HAP-1 (cell line): ENCODE measurements around the gene CD44.

ENCODE experiments used
- DNase-seq, 2 experiments: peaks; one replicate each; pipeline ENCODE4 v3.0.0-alpha.2; 2016 to 2020; ENCODE audit warnings: low spot score in 2 of 2
- H3K27me3 ChIP-seq: fragments of 250-450 bp; sonication (Bioruptor Pico); 2 replicates; pipeline ENCODE4 v1.5.1; 2020; ENCODE audit warnings: low read depth, mild to moderate bottlenecking, moderate library complexity
- H3K36me3 ChIP-seq: fragments of 250-450 bp; sonication (Bioruptor Pico); replicated peaks from 2 replicates; pipeline ENCODE4 v1.5.1; 2020; ENCODE audit warnings: mild to moderate bottlenecking
- H3K4me1 ChIP-seq: fragments of 250-450 bp; sonication (Bioruptor Pico); 2 replicates; pipeline ENCODE4 v1.5.1; 2020; ENCODE audit warnings: mild to moderate bottlenecking
- H3K4me3 ChIP-seq: fragments of 250-450 bp; sonication (Bioruptor Pico); 2 replicates; pipeline ENCODE4 v1.5.1; 2020; ENCODE audit warnings: mild to moderate bottlenecking, moderate library complexity
- H3K9me3 ChIP-seq: fragments of 250-450 bp; sonication (Bioruptor Pico); 2 replicates; pipeline ENCODE4 v1.5.1; 2020; ENCODE audit warnings: mild to moderate bottlenecking, moderate library complexity
- in situ Hi-C: fragments of 300-500 bp; cut with MboI; formaldehyde crosslinking; loops from 3 replicates; pipeline ENCODE4 v1.14.3; 2020; ENCODE audit warnings: low sequenced_read_pairs, inconsistent platforms, mixed read lengths

The CD44 gene

GRCh38 chr11:35246745-35247144 lies 107.8 kb downstream of the CD44 start:
- no peaks in the 10 kb centered on the region for H3K9me3 ChIP-seq
- no peaks in the 10 kb centered on the region for H3K36me3 ChIP-seq
- H3K4me1 ChIP-seq = no peaks in the 10 kb centered on the region
- no peak overlapping the region for H3K4me3 ChIP-seq
- no peaks in the 10 kb centered on the region for H3K27me3 ChIP-seq
- DNase-seq = no peak
- in situ Hi-C loops = no loop called here

- in situ Hi-C loops = no loop called here
- H3K27me3 ChIP-seq = no peaks in the 10 kb centered on the region
- no peaks in the 10 kb centered on the region for H3K4me1 ChIP-seq
- no peaks in the 10 kb centered on the region for H3K9me3 ChIP-seq
- DNase-seq = no peak
- no peak overlapping the region for H3K4me3 ChIP-seq
- H3K36me3 ChIP-seq = no peaks in the 10 kb centered on the region
These were observed 108.5 kb downstream of the CD44 start for GRCh38 chr11:35247428-35247827.

GRCh38 chr11:35247863-35248262 lies 108.9 kb downstream of the CD44 start:
- in situ Hi-C loops = no loop called here
- no peak overlapping the region for H3K4me3 ChIP-seq
- no peaks in the 10 kb centered on the region for H3K27me3 ChIP-seq
- H3K4me1 ChIP-seq = no peaks in the 10 kb centered on the region
- H3K9me3 ChIP-seq = no peaks in the 10 kb centered on the region
- DNase-seq = no peak
- no peaks in the 10 kb centered on the region for H3K36me3 ChIP-seq

- no peak overlapping the region for H3K4me3 ChIP-seq
- no peak for DNase-seq
- H3K4me1 ChIP-seq = no peaks in the 10 kb centered on the region
- H3K27me3 ChIP-seq = no peaks in the 10 kb centered on the region
- no peaks in the 10 kb centered on the region for H3K9me3 ChIP-seq
- in situ Hi-C loops = no loop called here
- H3K36me3 ChIP-seq = no peaks in the 10 kb centered on the region
These were observed 109.8 kb downstream of the CD44 start for GRCh38 chr11:35248558-35249323.

- no peaks in the 10 kb centered on the region for H3K9me3 ChIP-seq
- no peak overlapping the region for H3K4me3 ChIP-seq
- in situ Hi-C loops = no loop called here
- DNase-seq = no peak
- H3K4me1 ChIP-seq = no peaks in the 10 kb centered on the region
- H3K27me3 ChIP-seq = no peaks in the 10 kb centered on the region
- H3K36me3 ChIP-seq = no peaks in the 10 kb centered on the region
These were observed 111.2 kb downstream of the CD44 start for GRCh38 chr11:35250192-35250591.

GRCh38 chr11:35250621-35251020 lies 111.7 kb downstream of the CD44 start:
- no peaks in the 10 kb centered on the region for H3K27me3 ChIP-seq
- in situ Hi-C loops = no loop called here

GRCh38 chr11:35253237-35253636 lies 114.3 kb downstream of the CD44 start:
- in situ Hi-C loops = no loop called here
- Histone ChIP-seq H3K36me3 (no peaks in the 10 kb centered on the region), H3K9me3 (no peaks in the 10 kb centered on the region), H3K4me3 (no peak overlapping the region), H3K27me3 (no peaks in the 10 kb centered on the region), H3K4me1 (no peaks in the 10 kb centered on the region)
- no peak for DNase-seq

More at GRCh38 chr11:35250621-35251020, 111.7 kb downstream of the CD44 start:
- Histone ChIP-seq H3K4me1 (no peaks in the 10 kb centered on the region), H3K36me3 (no peaks in the 10 kb centered on the region), H3K4me3 (no peak overlapping the region), H3K9me3 (no peaks in the 10 kb centered on the region)
- no peak for DNase-seq

- no peaks in the 10 kb centered on the region for H3K9me3 ChIP-seq
- no peak for DNase-seq
- in situ Hi-C loops = no loop called here
- H3K4me3 ChIP-seq = no peak overlapping the region
- peaks cover 2% of the 10 kb centered on the region; the same call in 1 of the 2 replicates for H3K27me3 ChIP-seq
- H3K4me1 ChIP-seq = no peaks in the 10 kb centered on the region
- H3K36me3 ChIP-seq = no peaks in the 10 kb centered on the region
These were observed 116.5 kb downstream of the CD44 start for GRCh38 chr11:35255514-35255913.

GRCh38 chr11:35256296-35256695 lies 117.3 kb downstream of the CD44 start:
- no peak overlapping the region for H3K4me3 ChIP-seq
- no peaks in the 10 kb centered on the region for H3K9me3 ChIP-seq
- H3K36me3 ChIP-seq = no peaks in the 10 kb centered on the region
- DNase-seq = no peak
- in situ Hi-C loops = no loop called here
- peaks cover 2% of the 10 kb centered on the region; the same call in 1 of the 2 replicates for H3K27me3 ChIP-seq
- H3K4me1 ChIP-seq = no peaks in the 10 kb centered on the region

GRCh38 chr11:35257281-35257680 lies 118.3 kb downstream of the CD44 start:
- Histone ChIP-seq H3K4me3 (no peak overlapping the region), H3K9me3 (no peaks in the 10 kb centered on the region), H3K4me1 (no peaks in the 10 kb centered on the region), H3K27me3 (peaks cover 2% of the 10 kb centered on the region; the same call in 1 of the 2 replicates), H3K36me3 (no peaks in the 10 kb centered on the region)
- no peak for DNase-seq
- in situ Hi-C loops = no loop called here

- in situ Hi-C loops = no loop called here
These were observed 120.6 kb downstream of the CD44 start for GRCh38 chr11:35259529-35259928.

GRCh38 chr11:35260342-35260985 lies 121.5 kb downstream of the CD44 start:
- DNase-seq = no peak
- H3K27me3 ChIP-seq = peaks cover 2% of the 10 kb centered on the region; the same call in 1 of the 2 replicates
- H3K4me1 ChIP-seq = no peaks in the 10 kb centered on the region
- no peak overlapping the region for H3K4me3 ChIP-seq
- H3K9me3 ChIP-seq = no peaks in the 10 kb centered on the region
- no peaks in the 10 kb centered on the region for H3K36me3 ChIP-seq
- in situ Hi-C loops = no loop called here

More at GRCh38 chr11:35259529-35259928, 120.6 kb downstream of the CD44 start:
- Histone ChIP-seq H3K4me3 (no peak overlapping the region), H3K9me3 (no peaks in the 10 kb centered on the region), H3K4me1 (no peaks in the 10 kb centered on the region), H3K27me3 (peaks cover 2% of the 10 kb centered on the region; the same call in 1 of the 2 replicates), H3K36me3 (no peaks in the 10 kb centered on the region)
- no peak for DNase-seq

GRCh38 chr11:35261197-35261596 lies 122.2 kb downstream of the CD44 start:
- no peak for DNase-seq
- Histone ChIP-seq H3K27me3 (peaks cover 5% of the 10 kb centered on the region), H3K36me3 (no peaks in the 10 kb centered on the region), H3K9me3 (no peaks in the 10 kb centered on the region), H3K4me1 (no peaks in the 10 kb centered on the region), H3K4me3 (no peak overlapping the region)
- in situ Hi-C loops = no loop called here

- H3K9me3 ChIP-seq = no peaks in the 10 kb centered on the region
These were observed 123.1 kb downstream of the CD44 start for GRCh38 chr11:35262056-35262455.

More at GRCh38 chr11:35262056-35262455, 123.1 kb downstream of the CD44 start:
- in situ Hi-C loops = no loop called here
- no peak for DNase-seq
- Histone ChIP-seq H3K27me3 (peaks cover 5% of the 10 kb centered on the region), H3K4me3 (no peak overlapping the region), H3K4me1 (no peaks in the 10 kb centered on the region), H3K36me3 (no peaks in the 10 kb centered on the region)
